HG02981 (cell line): ENCODE results near the gene CCDC102A.
"Not testable (repeated sequence)": the region's sequence is repeated elsewhere in the genome, so short reads cannot be mapped to it uniquely, and the experiment has no call there.

ENCODE experiments used
- ATAC-seq: cut with Tn5 transposase; IDR thresholded peaks from one replicate; pipeline ENCODE4 v1.9.1; 2021; ENCODE audit warnings: mild to moderate bottlenecking, moderate library complexity; ENCODE audit not compliant: unreplicated experiment

Gene CCDC102A

GRCh38 chr16:57504491-57504890 is 31.9 kb downstream of the CCDC102A start:
- ATAC-seq, result no peak

- ATAC-seq, result no peak
These were observed 32.4 kb downstream of the CCDC102A start for GRCh38 chr16:57504001-57504400.

- ATAC-seq, result no peak
These were observed 33.0 kb downstream of the CCDC102A start for GRCh38 chr16:57503366-57503765.

GRCh38 chr16:57502048-57502775 is 34.2 kb downstream of the CCDC102A start:
- no peak for ATAC-seq

- ATAC-seq, result no peak
These were observed 34.9 kb downstream of the CCDC102A start for GRCh38 chr16:57501492-57501891.

GRCh38 chr16:57500578-57501111 is 35.7 kb downstream of the CCDC102A start:
- ATAC-seq, result no peak

- not testable (repeated sequence) for ATAC-seq
These were observed 36.4 kb downstream of the CCDC102A start for GRCh38 chr16:57499941-57500340.

- ATAC-seq, result no peak
These were observed 38.3 kb downstream of the CCDC102A start for GRCh38 chr16:57498031-57498430.

GRCh38 chr16:57497121-57497520 is 39.2 kb downstream of the CCDC102A start:
- ATAC-seq, result no peak

GRCh38 chr16:57493767-57494166 is 42.6 kb downstream of the CCDC102A start:
- no peak for ATAC-seq

GRCh38 chr16:57489229-57489628 is 47.1 kb downstream of the CCDC102A start:
- no peak for ATAC-seq

- no peak for ATAC-seq
These were observed 49.2 kb downstream of the CCDC102A start for GRCh38 chr16:57486858-57487834.

- ATAC-seq, result peak; percentile 75
These were observed 50.2 kb downstream of the CCDC102A start, which contains the start of gene DOK4 for GRCh38 chr16:57485916-57486857. Gene DOK4 (minus strand): TSS chr16:57486493. CDS start chr16:57479507, 6,986 bp downstream.

GRCh38 chr16:57485091-57485915 is 51.1 kb downstream of the CCDC102A start:
- ATAC-seq, result no peak

- no peak for ATAC-seq
These were observed 51.8 kb downstream of the CCDC102A start for GRCh38 chr16:57484515-57485005.

- no peak for ATAC-seq
These were observed 52.5 kb downstream of the CCDC102A start for GRCh38 chr16:57483725-57484514.

- no peak for ATAC-seq
These were observed 53.4 kb downstream of the CCDC102A start for GRCh38 chr16:57482845-57483545.

- ATAC-seq, result no peak
These were observed 55.0 kb downstream of the CCDC102A start for GRCh38 chr16:57481421-57481820.
